Stimulated activated CD4-positive, alpha-beta T cell treated with anti-CD3 and anti-CD28 coated beads, TNF-alpha, amount 100 ng/mL, for 4 hours (primary cell): ENCODE results near the gene SH3PXD2B.
"Not testable (repeated sequence)": the region's sequence is repeated elsewhere in the genome, so short reads cannot be mapped to it uniquely, and the experiment has no call there.

Source experiments
- DNase-seq, 3 experiments: peaks; one replicate each; pipeline ENCODE4 v3.0.0-alpha.2; 2020; ENCODE audit warnings: low read depth in 3 of 3

The SH3PXD2B gene

GRCh38 chr5:172368699-172369098 is 85.6 kb downstream of the SH3PXD2B start:
- DNase-seq = not testable (repeated sequence)

DNA sequence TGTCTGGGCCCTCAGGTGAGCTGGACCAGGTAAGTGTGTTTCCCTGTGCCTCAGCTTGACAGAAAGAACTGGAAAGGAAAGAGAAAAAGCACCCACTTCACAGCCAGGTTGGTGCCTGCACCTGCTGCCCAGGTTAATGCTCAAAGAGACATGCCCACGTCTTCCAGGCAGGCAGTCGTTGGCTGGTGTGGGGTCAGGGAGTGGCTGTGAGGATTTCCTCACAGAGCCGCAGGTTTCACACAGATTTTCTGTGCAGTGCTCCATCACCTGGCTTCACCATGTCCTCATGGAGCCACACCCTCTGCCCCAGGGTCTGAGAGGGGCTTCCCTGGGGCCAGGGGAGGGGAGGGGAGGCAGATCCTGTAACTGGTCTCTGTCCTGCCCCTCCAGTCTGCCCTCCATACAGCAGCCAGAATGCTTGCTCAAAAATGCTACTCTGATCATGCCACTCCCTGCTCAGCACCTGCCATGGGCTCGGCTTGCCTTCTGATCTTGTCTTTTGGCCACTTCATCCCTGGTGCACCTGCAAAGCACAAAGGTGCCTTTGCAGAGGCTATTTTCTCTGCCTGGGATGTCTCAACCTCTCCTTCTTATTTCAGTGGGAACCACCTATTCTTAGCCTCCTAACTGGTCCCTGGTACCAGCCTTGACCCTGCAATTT is 88.2 kb downstream of the SH3PXD2B start:
- no peak for DNase-seq

DNA sequence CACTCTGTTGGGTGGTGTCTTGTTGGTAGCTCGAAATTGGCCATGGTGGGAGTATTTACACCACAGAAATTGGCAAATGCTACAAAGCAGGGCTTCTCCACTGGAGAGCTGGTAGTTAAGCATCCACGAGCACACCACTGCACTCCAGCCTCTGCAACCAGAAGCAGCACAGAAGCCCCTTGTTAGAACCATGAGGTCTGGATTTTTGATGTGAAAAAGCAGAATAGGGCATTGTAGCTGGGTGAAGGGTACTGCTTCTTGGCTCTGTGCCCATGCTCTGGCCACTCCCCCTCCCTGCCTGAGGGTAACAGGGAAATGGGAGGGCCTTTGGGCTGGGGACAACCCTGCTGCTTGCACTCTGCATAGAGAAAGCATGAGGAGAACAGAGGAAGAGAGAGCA is 89.6 kb downstream of the SH3PXD2B start:
- DNase-seq = no peak

DNA sequence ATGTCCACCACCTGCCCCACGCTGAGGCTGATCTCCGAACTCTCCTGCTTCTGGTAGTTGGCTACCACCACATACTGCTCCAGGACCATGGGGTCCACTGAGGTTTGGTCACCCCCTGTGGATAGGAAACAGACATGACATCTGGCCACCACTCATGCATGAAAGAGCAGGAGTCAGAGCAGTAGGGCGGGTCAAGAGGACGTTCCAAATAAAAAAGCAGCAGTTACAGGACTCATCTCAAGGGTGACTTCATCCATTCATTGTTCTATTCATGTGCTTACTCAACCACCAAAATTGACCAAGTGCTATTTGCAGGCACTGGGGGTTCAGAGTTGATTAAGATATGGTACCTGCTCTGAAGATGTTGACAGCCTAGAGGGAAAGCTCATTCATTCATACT is 91.6 kb downstream of the SH3PXD2B start:
- no peak for DNase-seq

GRCh38 chr5:172361566-172362238 is 92.6 kb downstream of the SH3PXD2B start:
- DNase-seq = no peak

DNA sequence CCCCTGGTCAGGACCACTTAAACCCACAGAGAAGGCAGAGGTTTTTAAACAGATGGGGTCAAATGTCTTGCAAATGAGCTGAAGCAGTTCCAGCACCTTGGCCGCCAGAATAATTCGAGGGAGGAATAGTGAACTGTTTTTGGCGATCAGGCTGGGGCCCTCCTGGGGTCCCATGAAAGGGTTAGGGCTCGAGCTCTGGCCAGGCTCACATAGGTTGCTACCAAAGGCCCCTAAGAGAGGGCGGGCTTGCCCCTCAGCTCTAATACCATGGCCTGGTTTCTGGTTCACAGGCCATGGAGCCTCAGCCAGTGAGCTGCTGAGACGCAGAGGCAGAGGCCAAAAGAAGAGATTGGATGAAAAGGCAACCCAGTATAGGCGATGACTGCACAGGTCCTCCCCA is 96.0 kb downstream of the SH3PXD2B start:
- DNase-seq = no peak

DNA sequence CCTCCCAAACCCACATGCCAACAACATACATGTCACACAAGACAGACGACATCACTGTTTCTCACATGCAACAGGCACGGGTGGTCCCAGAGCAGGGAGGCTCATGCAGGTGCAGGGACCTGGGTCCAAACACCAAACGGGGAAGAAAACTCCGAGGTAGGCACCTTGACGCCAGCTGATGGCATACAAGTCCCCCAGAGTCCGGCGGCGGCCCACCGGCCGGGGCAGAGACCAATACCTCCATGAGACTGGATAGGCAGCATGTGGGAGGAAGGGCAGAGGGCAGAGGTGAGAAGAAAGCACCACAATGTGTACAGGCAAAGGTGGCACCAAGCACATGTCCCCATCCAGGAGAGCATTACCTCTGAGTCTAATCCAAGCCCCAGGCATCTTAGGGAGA is 97.8 kb downstream of the SH3PXD2B start:
- DNase-seq = no peak

DNA sequence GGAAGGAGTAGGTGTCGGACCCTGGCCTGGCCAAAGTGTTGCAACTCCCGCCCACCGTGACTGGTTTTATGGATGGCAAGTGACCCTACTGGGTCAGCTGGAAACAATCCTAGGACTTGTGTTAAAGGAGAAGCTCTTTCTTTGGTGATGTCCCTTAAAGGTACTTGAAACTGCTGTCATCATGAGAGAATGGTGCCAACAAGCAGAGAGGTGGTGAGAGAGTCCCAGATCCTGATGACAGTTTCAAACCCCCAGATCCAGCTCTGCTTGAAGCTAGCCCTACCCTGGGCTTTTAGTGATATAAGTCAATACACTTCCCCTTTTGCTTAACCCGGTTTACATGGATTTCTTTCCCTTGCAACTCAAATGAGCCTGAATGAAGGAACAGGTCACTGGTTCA is 98.3 kb downstream of the SH3PXD2B start:
- no peak for DNase-seq

- no peak for DNase-seq
Measured at GRCh38 chr5:172353846-172354245, 100.5 kb downstream of the SH3PXD2B start.

DNA sequence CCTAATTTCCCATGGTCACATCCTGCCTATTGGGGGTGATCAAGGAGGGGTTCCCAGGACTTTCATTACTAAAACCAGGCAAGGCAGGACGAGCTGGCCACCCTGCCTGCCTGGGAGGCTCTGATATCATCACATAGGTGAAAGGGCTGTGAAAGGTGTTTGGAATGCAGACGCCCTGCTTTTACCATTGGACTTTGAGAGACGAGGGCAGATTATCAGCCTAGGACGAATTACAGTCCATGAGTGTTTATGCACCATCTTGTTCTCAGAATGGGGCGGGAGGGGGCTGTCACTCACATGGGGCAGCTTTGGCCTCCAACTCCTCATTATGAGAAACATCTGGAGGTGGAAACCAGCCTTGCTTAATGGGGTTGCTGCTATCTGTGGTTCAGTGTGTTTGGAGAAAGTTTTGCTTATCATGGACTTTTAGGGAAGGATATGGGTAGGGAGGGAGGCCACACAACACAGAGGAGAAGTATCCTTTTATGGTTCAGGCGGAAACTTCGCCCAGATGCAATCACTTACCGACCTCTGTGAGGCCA is 101.0 kb downstream of the SH3PXD2B start:
- DNase-seq = no peak

DNA sequence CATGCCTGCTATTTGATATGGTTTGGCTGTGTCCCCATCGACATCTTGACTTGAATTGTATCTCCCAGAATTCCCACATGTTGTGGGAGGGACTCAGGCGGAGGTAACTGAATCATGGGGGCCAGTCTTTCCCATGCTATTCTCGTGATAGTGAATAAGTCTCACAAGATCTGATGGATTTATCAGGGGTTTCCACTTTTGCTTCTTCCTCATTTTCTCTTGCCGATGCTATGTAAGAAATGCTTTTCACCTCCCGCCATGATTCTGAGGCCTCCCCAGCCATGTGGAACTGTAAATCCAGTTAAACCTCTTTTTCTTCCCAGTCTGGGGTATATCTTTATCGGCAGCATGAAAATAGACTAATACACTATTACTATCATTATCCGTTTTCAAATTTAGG is 101.8 kb downstream of the SH3PXD2B start:
- not testable (repeated sequence) for DNase-seq

GRCh38 chr5:172351240-172351778 is 103.0 kb downstream of the SH3PXD2B start:
- no peak for DNase-seq

GRCh38 chr5:172350212-172351181 is 103.8 kb downstream of the SH3PXD2B start:
- DNase-seq = no peak

DNA sequence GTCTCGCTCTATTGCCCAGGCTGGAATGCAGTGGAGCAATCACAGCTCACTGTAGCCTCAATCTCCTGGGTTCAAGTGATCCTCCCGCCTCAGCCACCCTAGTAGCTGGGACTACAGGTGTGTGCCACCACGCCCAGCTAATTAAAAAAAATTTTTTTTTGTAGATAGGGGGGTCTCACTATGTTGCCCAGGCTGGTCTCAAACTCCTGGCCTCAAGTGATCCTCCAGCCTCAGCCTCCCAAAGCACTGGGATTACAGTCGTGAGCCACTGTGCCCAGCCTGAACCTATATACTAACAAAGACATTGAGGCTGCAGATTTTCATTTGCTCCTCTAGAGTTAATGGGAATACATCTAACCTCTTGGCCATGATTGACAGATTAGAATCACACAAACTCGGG is 105.6 kb downstream of the SH3PXD2B start:
- not testable (repeated sequence) for DNase-seq

DNA sequence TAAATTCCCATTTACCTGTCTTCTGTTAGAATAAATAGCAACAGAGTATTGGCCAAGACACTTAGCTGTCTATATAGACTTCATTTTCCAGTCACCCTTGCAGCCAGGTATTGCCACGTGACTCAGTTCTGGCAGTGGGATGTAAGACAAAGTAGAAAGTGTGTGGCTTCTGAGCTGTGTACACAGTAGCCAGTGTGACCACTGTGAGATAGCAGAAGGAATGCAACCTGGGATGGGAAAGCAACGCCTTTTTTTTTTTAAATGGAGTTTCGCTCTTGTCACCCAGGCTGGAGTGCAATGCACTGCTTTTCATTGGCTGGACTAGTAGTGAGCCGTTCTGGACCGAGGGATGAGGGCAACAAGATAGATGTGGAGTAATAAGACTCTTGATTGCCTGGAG is 106.2 kb downstream of the SH3PXD2B start:
- no peak for DNase-seq

GRCh38 chr5:172347496-172348052 is 106.8 kb downstream of the SH3PXD2B start:
- DNase-seq = no peak

GRCh38 chr5:172345881-172346280 is 108.4 kb downstream of the SH3PXD2B start:
- DNase-seq = no peak

- no peak for DNase-seq
Measured at GRCh38 chr5:172344855-172345409, 109.4 kb downstream of the SH3PXD2B start.

- no peak for DNase-seq
Measured at GRCh38 chr5:172343741-172344140, 110.6 kb downstream of the SH3PXD2B start.

DNA sequence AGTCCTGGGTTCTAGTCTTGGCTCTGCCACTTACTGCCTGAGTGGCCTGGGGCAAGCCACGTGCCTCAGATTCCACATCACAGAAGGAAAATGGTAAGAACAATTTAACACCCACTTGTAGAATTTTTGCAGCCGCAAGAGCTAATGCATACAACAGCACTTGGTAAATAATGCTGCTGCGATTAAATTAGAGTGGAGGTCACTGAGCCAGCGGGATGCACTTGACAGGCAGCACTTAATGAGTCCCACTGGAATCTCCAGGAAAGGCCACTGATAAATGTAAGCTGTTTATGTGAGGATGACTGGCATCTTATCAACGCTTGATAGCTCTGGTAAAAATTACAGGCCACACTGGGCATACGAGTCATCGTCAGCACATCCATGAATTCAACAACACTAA is 111.4 kb downstream of the SH3PXD2B start:
- DNase-seq = no peak
